Skeletal muscle tissue (tissue), 4 donors: ENCODE data around the gene MUCL1. TPM values are rescaled to one million over a fixed set of nuclear protein-coding genes. Genes with fewer than 3 reads are reported as not detected.

Experiments used
- H3K27ac ChIP-seq: one replicate; pipeline ENCODE4 v1.7.0; 2013; ENCODE audit warnings: mild to moderate bottlenecking, low read depth, low read length, inconsistent platforms
- H3K27me3 ChIP-seq, 3 donors: one replicate each; pipeline ENCODE4 v1.7.0; 2013; ENCODE audit warnings: low read length in 3 of 3; ENCODE audit not compliant: control insufficient read depth in 3 of 3, insufficient read depth in 3 of 3
- H3K36me3 ChIP-seq, 3 donors: one replicate each; pipeline ENCODE4 v1.7.0; 2013; ENCODE audit warnings: low read length in 3 of 3; ENCODE audit not compliant: control insufficient read depth in 3 of 3, insufficient read depth in 3 of 3
- H3K4me1 ChIP-seq, 3 donors: one replicate each; pipeline ENCODE4 v1.7.0; 2013; ENCODE audit warnings: low read length in 3 of 3, mild to moderate bottlenecking in 3 of 3; ENCODE audit not compliant: control insufficient read depth in 3 of 3, insufficient read depth in 3 of 3
- H3K4me3 ChIP-seq, 3 donors: one replicate each; pipeline ENCODE4 v1.7.0; 2013; ENCODE audit warnings: low read length in 3 of 3
- H3K9ac ChIP-seq, 3 donors: one replicate each; pipeline ENCODE4 v1.7.0; 2013; ENCODE audit warnings: low read length in 3 of 3, mild to moderate bottlenecking in 3 of 3, moderate library complexity in 2 of 3, low read depth in 1 of 3
- H3K9me3 ChIP-seq, 3 donors: one replicate each; pipeline ENCODE4 v1.7.0; 2013; ENCODE audit warnings: low read length in 3 of 3; ENCODE audit not compliant: control insufficient read depth in 3 of 3
- total RNA-seq: library from RNA; depleted of rRNA; stranded (reverse); fragments of >200 nt; gene quantifications from one replicate; pipeline ENCODE4 v1.2.3, GENCODE V29; 2014
- donor health status: Osteomylitis.

Gene MUCL1, protein sequence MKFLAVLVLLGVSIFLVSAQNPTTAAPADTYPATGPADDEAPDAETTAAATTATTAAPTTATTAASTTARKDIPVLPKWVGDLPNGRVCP
- not detected for total RNA-seq

DNA sequence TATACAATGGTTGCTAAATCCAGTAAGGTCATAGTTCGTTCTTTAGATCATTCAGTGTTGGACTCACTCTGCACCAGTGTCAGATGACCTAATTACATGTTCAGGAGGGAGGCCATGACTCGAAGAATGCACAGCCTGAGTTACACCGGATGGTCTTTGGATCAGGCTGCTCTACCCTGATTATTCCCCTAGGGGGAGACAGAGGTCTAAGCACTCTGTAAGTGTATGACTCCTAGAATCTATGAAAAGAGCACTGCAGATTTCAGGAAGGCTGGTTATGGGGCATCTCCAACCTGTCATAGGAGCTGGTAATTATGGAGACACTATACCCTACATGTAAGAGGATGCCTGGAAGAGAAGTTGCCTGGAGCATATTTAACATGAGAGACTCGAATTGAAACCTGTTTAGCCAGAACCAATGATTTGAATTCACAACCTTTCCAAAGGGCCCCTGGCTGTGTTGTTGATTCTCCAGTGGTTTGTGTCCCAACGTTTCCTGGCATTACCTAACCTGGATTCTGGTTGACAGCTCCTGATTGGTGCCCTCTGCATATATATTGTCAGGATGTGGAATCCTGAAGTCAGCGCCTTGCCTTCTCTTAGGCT, at the start of gene MUCL1:
MUCL1 (plus strand) TSS at position 584 of the 606 bp plus-strand sequence. CDS start 67 bp downstream, outside the sequence.
- H3K4me1 ChIP-seq, result no peaks in the 10 kb centered on the region
- H3K27ac ChIP-seq, result no peak within 1 kb of the TSS
- H3K4me3 ChIP-seq, result no peak within 1 kb of the TSS
- H3K27me3 ChIP-seq, result no peaks in the 10 kb centered on the region
- H3K36me3 ChIP-seq, result no peaks in the 10 kb centered on the region
- no peak within 1 kb of the TSS for H3K9ac ChIP-seq
- peaks cover 0 to 4% (median 2%) of the 10 kb centered on the region in 3 donors for H3K9me3 ChIP-seq

DNA sequence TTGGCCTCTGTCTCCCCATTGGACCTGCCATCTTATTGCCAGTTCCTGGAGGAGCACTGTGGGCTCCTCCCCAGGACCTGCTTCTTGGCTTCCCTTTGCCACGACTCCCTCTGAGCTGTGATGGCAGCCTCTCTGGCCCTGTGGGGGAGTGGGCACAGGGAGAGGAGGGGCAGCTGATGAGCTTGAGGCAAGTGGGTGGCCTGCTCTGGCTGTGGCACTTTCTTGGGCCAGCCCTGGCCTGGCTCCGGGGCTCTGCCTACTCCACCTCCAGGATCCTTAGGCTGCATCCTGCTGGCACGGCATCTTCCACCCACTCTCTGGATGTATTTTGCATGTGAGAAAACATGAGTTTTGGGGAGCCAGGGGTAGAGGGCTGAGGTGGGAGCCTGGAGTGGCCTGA, 32.6 kb upstream of the MUCL1 start:
- Histone ChIP-seq H3K4me3 (no peak overlapping the region), H3K9me3 (peaks cover 0 to 2% (median 0%) of the 10 kb centered on the region in 3 donors), H3K27me3 (no peaks in the 10 kb centered on the region), H3K36me3 (no peaks in the 10 kb centered on the region), H3K9ac (no peak overlapping the region), H3K4me1 (no peaks in the 10 kb centered on the region), H3K27ac (no peak overlapping the region)

DNA sequence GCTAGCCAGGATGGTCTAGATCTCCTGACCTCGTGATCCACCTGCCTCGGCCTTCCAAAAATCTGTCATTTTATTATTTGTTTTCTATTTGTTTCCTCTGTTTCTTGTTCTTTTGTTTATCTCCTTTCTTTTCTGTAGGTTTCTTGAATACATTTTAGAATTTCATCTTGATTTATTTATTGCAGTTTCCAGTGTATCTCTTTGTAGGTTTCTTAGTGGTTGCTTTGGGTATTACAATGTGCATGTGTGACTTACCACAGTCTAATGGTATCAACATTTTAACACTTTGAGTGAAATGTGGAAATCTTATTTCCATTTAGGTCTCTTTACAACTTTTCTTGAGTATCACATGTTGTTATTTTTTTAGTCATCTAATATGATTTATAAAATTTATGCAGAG, 29.9 kb upstream of the MUCL1 start:
- Histone ChIP-seq H3K36me3 (no peaks in the 10 kb centered on the region), H3K9ac (no peak overlapping the region), H3K27ac (no peak overlapping the region), H3K27me3 (no peaks in the 10 kb centered on the region), H3K4me1 (no peaks in the 10 kb centered on the region), H3K4me3 (no peak overlapping the region), H3K9me3 (peaks cover 0 to 2% (median 0%) of the 10 kb centered on the region in 3 donors)

DNA sequence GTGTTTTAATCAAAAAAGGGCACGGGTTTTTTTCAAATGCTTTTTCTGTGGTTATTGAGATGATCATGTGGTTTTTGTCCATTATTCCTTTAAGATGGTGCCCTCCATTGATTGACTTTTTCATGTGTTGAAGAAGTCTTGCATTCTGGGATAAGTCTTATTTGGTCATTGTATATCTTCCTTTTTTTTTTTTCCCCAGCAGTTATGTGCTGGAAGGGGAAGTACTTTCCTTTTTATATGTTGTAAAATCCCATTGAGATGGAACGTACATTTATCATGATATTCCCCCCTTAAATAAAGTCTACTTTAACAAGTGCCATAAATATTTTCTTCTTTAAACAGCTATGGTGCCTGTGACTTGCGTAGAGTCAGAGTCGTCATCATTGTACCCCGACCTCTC, 24.8 kb upstream of the MUCL1 start:
- Histone ChIP-seq H3K27ac (no peak overlapping the region), H3K9ac (no peak overlapping the region), H3K4me1 (no peaks in the 10 kb centered on the region), H3K27me3 (no peaks in the 10 kb centered on the region), H3K36me3 (no peaks in the 10 kb centered on the region), H3K4me3 (no peak overlapping the region), H3K9me3 (no peaks in the 10 kb centered on the region)

- Histone ChIP-seq H3K27me3 (no peaks in the 10 kb centered on the region), H3K36me3 (no peaks in the 10 kb centered on the region), H3K27ac (no peak overlapping the region), H3K9me3 (no peaks in the 10 kb centered on the region), H3K4me1 (no peaks in the 10 kb centered on the region), H3K4me3 (no peak overlapping the region), H3K9ac (no peak overlapping the region)
These were observed 24.1 kb upstream of the MUCL1 start for GRCh38 chr12:54830199-54830598.

DNA sequence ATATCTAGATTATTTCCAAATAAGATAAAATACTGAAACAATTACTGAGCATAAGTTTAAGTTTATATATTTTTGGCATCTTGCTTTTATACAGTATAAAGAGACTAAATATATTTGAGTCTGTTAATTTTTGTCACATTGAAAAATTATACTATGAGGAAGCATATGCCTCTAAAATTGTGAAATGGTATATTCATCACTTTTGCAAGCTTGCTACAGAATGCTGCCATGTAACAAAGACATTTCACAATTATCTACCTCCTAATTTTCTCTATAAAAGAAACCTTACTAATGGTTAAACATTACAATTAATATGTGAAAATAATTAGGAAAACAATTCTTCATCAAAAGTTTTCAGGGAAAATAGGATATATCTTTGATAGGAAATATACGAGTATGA, 22.7 kb upstream of the MUCL1 start:
- Histone ChIP-seq H3K36me3 (no peaks in the 10 kb centered on the region), H3K27me3 (no peaks in the 10 kb centered on the region), H3K9me3 (no peaks in the 10 kb centered on the region), H3K9ac (no peak overlapping the region), H3K4me1 (no peaks in the 10 kb centered on the region), H3K27ac (no peak overlapping the region), H3K4me3 (no peak overlapping the region)

DNA sequence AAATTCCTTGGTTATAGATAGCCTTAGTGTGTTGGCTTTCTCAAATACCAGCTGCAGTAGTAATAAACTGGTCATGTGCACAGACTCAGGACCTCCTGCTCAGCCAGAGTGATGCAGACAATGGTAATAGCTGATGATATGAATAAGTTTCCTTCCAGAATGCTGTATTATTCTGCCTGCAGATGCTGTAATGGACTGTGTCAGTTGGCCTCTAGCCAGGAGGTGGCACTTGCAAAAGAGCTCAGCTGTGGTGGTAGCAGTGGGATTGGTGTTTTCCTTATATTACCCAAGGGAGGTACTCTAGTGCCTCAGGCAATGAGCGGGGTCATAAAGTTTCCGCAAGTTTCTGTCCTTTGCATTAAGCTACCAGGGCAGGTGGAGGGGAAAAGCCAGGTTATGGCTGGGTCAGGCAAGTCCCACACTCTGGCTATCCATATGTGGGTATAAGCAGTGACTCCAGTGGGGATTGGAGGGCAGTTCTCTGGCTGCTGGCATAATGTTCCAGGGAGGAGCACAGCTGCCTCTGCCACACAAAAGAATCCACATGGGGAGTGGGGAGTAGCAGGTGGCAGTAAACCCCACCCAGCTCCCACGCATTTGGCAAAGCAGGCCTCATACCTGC, 14.0 kb upstream of the MUCL1 start:
- Histone ChIP-seq H3K27ac (no peak overlapping the region), H3K9ac (no peak overlapping the region), H3K4me1 (no peaks in the 10 kb centered on the region), H3K27me3 (no peaks in the 10 kb centered on the region), H3K4me3 (no peak overlapping the region), H3K36me3 (no peaks in the 10 kb centered on the region), H3K9me3 (peaks cover 0 to 7% (median 0%) of the 10 kb centered on the region in 3 donors)

GRCh38 chr12:54857406-54857805, 3.1 kb downstream of the MUCL1 start:
- Histone ChIP-seq H3K4me3 (no peak overlapping the region), H3K27me3 (peaks cover 0 to 2% (median 0%) of the 10 kb centered on the region in 3 donors), H3K9ac (no peak overlapping the region), H3K27ac (no peak overlapping the region), H3K4me1 (no peaks in the 10 kb centered on the region), H3K9me3 (peaks cover 0 to 4% (median 2%) of the 10 kb centered on the region in 3 donors), H3K36me3 (no peaks in the 10 kb centered on the region)

- no peaks in the 10 kb centered on the region for H3K4me1 ChIP-seq
- H3K27ac ChIP-seq, result no peak overlapping the region
- H3K9ac ChIP-seq, result no peak overlapping the region
- no peaks in the 10 kb centered on the region for H3K9me3 ChIP-seq
- no peaks in the 10 kb centered on the region for H3K36me3 ChIP-seq
- H3K27me3 ChIP-seq, result peaks cover 0 to 2% (median 0%) of the 10 kb centered on the region in 3 donors
- no peak overlapping the region for H3K4me3 ChIP-seq
These were observed 4.2 kb downstream of the MUCL1 start for GRCh38 chr12:54858562-54858961.

GRCh38 chr12:54859502-54859901, 5.2 kb downstream of the MUCL1 start:
- H3K27me3 ChIP-seq, result peaks cover 0 to 2% (median 0%) of the 10 kb centered on the region in 3 donors
- H3K4me3 ChIP-seq, result no peak overlapping the region
- no peaks in the 10 kb centered on the region for H3K9me3 ChIP-seq
- no peak overlapping the region for H3K9ac ChIP-seq
- H3K36me3 ChIP-seq, result no peaks in the 10 kb centered on the region
- no peaks in the 10 kb centered on the region for H3K4me1 ChIP-seq
- H3K27ac ChIP-seq, result no peak overlapping the region
